GM19397 (cell line): ENCODE results near the gene FBXO45.
A peak's percentile ranks its signal among the peaks of the same experiment; 100 is the strongest.
"Not testable (repeated sequence)": the region's sequence is repeated elsewhere in the genome, so short reads cannot be mapped to it uniquely, and the experiment has no call there.

Source experiments
- ATAC-seq: cut with Tn5 transposase; IDR thresholded peaks from one replicate; pipeline ENCODE4 v1.9.1; 2021; ENCODE audit warnings: mild to moderate bottlenecking, moderate library complexity; ENCODE audit not compliant: unreplicated experiment

FBXO45 gene

DNA sequence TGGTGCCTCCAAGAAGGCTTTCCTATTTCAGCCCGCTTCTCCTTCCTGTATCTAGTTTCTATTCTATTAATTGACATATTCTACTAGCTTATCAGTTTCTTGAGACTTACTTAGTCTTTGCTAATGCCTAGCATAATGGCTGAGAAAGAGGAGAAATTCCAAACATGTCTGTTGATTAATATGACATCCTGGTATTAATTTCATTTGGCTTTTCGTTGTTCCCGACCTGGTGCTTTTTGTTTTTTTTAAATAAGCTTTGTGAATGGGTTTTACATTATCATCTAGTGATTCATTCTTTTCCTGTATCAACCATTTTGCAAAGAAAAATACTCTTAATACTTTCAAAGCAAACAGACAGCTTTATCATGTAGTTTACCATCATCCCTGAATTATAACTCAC is 13.2 kb upstream of the FBXO45 start:
- ATAC-seq: no peak

DNA sequence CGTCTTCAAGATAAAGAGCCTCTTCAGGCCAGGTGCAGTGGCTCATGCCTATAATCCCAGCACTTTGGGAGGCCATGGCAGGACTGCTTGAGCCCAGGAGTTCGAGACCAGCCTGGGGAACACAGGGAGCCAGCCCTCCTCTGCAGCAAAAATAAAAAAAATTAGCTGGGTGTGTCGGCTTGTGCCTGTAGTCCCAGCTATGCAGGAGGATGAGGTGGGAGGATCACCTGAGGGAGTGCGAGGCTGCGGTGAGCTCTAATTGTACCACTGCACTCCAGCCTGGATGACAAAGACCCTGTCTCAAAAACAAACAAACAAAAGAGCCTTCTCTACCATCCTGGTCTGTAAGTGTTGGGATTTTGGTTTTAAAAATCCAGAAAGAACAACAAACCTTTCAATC is 11.2 kb upstream of the FBXO45 start:
- ATAC-seq: no peak

DNA sequence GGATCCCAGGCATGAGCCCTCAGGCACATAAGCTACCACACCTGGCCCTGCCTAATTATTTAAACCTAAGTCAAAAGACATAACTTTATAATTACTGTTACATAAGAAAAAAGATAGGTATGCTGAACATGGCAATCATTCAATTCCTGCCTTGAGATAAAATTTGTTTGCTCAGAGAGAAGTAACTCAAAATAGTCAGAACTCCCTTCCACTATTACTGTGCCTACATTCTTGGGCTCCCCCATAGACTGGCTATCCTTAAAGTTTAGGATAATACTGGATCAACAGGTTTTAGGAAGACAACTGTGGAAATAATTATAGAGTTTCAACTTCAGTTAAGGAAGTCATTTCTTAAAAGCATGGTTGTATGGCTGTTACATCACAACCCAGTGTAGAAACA is 10.0 kb upstream of the FBXO45 start:
- ATAC-seq: no peak

DNA sequence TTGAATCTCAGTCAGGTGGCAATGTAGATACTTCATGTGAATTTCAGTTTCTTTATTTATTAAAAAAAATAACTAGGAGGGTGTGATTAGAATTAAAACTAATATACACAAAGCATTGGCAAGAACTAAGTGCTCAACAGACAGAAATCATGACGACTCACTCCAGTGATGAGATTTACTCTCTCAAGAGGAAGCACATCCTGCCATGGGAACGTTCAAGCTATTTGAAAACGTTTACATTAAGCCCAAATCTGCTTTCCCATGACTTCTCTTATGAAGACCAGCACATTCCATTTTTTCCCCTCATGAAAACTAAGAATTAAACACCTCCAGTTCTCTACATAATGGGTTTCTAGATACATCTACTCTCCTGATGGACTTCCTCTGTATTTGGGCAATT is 8.6 kb upstream of the FBXO45 start:
- no peak for ATAC-seq

DNA sequence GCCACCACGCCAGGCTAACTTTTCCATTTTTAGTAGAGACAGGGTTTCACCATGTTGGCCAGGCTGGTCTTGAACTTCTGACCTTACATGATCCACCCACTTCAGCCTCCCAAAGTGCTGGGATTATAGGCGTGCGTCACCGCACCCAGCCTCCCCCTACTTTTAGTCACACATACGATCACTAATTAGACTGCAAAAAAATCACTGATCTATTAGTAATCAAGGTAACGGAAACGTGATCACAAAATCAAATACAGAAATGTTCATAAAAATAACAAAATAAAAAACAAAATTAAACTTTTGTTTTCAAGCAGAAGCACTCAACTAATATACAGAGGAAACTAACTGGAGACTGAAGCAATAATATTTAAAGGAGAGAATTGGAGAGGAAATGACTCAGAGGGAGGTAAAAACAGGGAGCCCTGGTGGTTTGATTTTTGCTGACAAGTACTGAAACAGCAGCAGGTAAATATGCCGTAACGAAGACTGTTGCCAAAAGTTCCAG is 4.7 kb upstream of the FBXO45 start:
- ATAC-seq: no peak

DNA sequence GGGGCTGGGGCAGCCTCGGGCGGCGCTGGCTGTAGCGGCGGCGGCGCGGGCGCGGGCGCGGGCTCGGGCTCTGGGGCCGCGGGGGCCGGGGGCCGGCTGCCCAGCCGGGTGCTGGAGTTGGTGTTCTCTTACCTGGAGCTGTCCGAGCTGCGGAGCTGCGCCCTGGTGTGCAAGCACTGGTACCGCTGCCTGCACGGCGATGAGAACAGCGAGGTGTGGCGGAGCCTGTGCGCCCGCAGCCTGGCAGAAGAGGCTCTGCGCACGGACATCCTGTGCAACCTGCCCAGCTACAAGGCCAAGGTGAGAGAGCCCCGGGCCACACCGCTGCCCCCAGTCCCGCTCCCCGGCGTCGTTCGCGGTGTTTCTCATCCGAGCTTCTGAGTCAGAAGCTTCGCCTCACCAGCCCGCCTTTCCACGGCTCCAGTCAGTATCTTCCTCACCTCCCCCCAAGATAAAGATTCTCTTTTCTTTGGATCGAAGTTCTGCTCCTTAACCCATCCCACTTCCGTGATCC is 600 bp downstream of the FBXO45 start:
- peak; percentile 38 for ATAC-seq

DNA sequence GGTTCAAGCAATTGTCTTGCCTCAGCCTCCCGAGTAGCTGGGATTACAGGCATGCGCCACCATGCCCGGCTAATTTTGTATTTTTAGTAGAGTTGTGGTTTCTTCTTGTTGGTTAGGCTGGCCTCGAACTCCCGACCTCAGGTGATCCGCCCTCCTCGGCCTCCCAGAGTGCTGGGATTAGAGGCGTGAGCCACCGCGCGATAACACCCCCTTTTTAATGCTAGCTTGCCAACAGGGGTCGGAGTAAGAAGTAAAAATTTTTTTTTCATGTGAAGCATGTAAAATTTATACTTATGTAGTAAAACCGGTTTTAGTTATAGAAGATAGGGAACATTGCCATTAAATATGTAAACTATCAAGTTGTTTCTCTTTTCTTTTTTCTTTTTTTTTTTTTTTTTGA is 1.9 kb downstream of the FBXO45 start:
- ATAC-seq: not testable (repeated sequence)

DNA sequence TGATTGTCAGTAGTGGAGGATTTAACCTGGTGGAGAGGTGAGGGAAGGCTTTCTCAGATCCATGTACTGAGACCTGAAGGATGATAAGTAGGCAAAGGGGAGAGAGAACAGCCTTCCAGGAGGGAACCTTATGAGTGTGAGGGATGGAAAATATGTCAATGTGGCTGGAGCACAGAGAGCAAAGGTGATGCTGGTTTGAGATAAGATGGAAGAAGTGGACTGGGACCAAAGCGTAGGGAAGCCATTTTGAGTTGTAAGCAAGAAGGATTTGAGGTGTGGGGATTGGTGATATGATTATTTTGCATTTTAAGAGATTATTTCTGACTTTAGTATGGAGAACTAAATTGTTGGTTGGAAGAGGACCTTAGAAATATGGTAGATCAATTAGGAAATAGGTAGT is 3.9 kb downstream of the FBXO45 start:
- ATAC-seq: no peak

DNA sequence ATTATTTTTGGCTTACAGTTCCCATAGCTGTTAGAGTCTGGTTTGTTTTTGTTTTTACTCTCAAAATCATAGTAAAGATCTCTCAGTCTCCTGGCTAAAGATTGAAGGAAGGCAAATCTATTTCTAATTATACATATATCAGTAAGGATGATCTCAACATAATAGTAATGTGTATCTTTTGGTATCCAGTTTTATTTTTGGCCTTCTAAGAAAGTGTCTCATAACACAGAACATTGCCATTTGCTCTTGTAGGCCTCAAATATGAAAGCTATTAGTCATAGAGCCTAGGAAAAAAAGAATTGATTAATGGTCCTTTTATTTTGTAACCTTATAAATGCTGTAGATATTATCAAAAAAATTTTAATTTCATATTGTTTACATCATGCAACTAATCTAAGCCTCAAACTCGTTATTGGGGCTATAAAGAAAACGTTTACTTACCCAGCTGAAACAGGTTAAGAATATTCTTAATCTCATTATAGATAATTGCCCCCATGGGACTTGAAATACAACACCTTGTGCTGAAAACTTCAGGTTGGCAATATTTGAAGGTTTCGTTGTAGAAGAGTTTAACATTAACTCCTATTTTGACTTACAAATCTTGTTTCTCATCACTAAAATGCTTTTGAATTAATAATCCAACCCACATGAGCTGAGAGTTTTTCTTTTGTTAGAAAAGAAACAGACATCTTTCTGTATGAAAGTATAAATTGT is 16.7 kb downstream of the FBXO45 start:
- no peak for ATAC-seq

DNA sequence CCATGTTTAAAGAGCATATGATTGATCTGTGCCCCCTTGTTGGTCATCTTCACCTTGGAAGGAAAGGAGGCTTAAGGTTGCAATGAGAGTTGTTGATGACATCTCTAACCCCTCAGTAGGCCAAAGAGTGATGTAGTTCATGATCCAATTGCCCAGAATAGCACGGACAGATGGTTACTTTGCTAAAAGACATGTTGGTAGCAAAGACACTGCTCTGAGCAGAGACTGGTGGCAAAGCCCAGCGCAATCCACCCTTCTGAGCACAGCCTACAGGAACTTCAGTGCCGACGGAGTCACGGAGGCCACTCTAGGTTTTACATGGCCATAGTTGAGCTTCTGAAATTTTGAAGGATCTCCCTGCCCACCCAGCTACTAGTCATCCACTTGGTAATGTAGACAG is 21.8 kb downstream of the FBXO45 start:
- ATAC-seq: no peak

DNA sequence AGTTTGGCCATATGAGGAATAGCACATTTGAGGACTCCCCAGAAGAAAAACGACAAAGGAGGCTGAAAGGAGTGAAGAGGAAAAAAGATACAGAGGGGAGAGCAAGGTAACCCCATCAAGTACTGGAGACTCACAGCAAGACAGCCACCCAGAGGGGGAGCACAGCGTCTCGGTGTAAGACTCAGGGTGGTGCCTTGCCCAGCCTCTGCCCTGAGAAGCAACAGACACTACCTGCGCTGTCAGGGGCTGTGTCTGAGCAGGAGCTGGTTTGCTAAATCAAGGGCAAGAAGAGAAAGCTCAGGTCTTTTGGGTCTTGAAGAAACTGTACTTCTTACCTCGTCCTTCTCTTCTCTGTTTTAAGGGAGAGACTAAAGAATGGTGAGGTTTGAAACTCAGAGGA is 27.9 kb downstream of the FBXO45 start:
- ATAC-seq: no peak

DNA sequence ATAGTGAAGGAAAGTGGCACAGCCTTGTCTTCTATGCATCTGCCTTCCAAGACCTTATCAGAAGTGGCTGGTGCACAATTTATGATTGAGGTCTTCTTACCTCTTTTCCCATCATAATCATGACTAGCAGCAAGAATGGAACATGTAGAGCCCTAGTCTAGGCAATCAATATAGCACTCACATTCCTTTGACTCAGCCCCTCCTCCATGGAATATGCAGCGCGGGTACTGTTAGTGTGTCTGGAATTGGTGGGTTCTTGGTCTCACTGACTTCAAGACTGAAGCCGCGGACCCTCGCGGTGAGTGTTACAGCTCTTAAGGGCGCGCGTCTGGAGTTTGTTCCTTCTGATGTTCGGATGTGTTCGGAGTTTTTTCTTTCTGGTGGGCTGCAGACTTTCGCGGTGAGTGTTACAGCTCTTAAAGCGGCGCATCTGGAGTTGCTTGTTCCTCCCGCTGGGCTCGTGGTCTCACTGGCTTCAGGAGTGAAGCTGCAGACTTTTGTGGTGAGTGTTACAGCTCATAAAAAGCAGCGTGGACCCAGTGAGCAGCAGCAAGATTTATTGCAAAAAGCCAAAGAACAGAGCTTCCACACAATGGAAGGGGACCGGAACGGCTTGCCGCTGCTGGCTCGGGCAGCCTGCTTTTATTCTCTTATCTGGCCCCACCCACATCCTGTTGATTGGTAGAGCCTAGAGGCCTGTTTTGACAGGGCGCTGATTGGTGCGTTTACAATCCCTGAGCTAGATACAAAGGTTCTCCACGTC is 29.7 kb downstream of the FBXO45 start:
- not testable (repeated sequence) for ATAC-seq

DNA sequence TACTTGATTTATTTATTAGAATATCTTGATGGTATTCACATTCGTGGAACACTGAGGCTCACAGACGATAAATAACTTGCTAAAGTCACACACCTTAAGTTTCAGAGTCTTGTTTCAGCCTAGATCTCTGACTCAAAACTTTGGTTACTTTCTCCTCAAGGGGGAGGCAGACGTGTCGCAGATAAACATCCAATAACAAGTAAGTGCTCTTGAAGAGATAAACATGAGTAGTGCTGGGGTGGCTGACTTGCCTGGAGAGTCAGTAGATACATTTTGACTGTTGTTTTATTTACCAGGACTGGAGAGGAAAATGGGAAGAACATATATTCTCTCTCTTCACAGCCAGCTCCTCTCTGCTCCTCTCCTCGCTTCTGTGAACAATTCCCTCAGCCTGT is 31.3 kb downstream of the FBXO45 start:
- no peak for ATAC-seq

DNA sequence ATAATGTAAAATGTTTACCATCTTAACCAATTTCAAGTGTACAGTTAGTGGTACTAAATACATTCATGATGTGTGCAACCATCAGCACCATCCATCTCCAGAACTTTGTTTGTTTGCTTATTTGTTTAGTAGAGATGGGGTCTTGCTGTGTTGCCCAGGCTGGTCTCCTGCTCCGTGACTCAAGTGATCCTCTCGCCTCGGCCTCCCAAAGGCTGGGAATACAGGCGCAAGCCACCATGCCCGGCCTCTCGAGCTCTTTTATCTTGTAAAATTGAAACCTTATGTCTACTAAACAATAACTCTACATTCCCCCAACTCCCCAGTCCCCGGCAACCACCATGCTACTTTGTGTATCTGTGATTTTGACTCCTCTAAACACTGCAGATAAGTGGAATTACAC is 31.9 kb downstream of the FBXO45 start:
- ATAC-seq: no peak

DNA sequence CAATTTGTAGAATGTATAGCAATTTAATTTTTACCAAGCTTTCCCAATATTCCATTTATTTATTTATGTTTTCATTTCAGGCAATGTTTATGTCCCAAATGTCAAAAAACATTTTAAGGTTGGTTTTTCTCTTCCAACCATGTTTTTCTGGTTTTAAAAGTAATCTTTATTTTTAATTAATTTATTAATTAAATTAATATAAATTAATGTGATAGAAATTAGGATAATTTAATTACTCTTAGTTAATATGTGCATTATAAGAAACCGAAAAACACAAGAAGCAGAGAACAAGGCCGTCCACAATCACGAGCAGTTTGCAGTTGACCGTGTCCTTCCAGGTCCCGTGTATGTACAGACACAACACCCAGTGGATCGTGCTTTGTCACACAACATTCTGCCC is 34.2 kb downstream of the FBXO45 start:
- ATAC-seq: no peak

DNA sequence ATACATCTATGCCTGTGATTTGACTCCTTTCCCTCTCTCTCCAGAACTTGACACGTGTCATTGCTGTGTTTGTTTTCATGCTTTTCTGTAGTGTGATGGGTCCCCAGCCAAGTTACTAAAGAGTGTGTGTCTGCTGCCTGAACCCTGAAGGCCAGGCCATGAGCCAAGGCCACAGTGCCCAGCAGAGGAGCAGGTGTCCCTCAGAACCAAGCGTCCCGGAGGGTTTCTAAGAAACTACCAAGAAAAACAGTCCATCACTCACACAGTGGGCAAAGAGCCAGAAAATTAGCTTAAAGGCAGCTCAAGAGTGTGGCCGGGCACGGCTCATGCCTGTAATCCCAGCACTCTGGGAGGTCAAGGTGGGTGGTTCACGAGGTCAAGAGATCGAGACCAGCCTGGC is 35.2 kb downstream of the FBXO45 start:
- ATAC-seq: no peak

DNA sequence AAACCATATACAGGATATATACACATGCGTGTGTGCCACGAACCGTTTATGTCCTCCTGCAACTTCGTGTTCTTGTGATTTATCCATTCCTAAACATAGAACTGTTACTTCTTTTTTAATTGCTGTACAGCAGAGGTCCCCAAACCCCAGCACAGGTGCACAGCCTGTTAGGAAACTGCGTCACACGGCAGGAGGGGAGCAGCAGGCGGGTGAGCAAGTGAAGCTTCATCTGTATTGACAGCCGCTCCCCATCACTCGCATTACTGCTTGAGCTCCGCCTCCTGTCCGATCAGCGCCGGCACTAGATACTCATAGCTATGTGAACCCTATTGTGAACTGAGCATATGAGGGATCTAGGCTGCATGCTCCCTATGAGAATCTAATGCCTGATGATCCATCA is 36.1 kb downstream of the FBXO45 start:
- ATAC-seq: no peak

DNA sequence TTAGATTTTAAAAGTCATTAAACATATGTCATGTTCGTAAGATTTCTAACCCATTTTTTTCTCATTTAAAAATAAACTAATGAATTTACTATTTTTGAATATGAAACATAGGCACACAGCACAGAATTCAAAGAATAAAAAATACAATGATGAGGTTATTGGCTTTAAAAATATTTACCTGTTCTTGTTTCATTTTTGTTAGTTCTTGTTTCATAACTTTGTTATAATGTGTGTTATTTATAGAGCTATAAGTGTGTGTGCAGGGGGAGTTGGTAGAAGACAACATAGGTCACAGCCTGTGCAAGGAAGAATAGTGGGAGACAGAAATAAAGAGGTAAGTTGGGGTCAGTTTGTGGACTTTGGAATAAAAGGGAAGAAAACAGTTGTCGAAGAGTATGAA is 40.2 kb downstream of the FBXO45 start:
- ATAC-seq: no peak

DNA sequence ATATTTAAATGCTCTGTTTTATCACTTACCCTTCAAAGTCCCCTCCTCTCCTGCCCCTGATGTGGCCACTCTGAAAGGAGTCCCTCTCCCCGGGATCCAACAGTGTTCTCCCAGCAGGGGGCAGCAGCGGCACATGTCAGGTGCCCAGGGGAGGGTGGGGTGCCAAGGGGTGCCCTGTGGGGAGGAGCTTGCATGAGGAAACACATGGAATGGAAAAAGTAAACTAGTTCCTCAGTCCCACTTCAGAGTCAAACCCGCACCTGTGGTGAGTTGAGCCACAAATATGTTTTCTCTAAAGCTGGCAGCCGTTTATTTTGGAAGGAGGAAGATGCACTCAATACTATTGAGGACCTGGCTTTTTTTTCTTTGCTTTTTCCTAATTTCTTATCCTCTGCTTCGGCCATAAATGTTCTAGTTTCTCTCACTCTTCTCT is 40.9 kb downstream of the FBXO45 start:
- peak; percentile 65 for ATAC-seq

DNA sequence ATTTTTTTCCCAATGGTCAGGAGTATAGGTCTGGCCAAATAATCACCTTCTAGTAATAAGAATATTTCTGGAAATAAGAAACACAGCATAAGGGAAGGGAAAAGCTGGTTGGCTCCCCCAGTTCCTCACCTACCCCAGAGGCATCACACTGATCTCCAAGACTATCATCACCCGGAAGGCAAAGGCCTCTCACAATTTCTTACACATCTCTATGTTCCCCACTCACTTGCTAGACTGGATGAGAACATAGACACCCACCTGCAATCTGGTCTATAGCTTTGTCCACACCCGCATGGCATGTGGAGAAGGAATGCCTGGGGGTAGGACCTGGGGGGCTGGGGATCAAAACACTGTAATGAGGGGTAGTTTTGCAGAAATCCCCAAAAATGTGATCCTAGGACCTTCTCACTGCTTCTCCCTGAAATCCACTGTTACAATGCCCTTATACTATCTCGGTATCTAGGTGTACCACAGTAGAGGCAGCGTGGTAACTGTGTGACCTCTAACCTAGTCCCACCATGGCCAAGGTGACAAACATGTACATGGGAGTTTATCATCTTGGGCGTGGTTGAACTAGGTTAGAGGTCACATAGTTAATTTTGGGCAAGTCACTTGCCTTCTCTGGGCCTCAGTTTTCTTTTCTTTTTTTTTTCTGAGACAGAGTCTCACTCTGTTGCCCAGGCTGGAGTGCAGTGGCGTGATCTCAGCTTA is 41.5 kb downstream of the FBXO45 start:
- ATAC-seq: no peak

DNA sequence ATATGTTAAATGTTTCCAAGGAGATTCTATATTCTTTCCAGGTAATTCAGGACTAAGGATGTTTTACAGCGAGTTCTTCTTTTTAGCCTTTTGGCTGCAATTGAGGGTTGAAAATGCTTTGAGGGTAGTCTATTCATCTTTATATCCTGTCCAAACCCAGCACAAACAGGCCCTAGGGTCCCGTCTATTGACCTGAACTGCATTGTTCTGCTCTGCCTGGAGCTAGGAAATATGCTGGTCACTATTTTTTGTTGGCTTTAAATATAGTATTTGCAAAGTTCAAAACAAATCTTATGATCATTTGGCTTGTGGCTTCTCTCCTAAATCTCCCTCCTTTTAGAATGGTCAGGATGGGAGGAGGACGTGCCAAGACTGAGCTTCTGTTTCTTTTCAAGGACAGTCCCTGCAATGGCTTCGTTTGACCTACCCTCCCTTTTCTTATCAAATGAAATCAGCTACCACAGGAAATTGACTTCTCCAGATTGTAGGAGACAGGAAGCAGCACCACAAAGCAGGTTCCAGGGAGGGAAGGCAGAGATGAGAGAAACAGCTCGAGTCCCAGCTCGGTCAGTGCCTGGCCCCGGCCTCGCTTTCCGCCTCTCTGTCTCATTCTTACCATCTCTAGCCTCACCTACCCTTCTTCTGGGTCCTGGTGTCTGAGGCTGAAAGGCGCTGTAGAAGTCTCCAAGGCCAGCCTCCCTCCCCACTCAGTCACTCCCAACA is 43.5 kb downstream of the FBXO45 start:
- no peak for ATAC-seq
